Measurements from ENCODE around the gene GABBR2.

DNA sequence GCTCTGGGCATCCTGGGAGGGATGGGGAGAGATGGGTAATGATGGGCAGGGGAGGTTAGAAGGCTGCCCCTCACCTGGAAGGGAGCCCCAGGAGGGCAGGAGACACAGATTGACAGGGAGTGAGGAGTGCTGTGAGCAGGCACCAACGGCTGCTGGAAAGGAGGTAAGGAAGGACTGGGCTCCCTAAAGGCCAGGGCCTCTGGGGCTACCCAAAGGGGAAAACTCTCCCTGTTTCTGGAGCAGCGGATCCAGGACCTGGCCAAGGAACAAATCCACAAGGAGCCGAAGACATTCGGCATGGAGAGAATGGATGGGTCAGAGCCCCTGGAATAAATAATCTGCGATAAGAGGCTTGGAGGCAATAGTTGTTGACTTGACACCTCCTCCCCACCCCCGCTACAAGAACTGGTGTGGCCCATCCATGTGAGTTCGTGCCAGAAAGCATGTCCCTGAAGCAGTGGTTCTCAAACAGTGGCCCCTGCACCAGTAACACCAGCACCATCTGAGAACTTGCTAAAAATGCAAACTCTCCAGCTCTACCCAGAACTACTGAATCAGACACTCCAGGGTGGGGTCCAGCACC lies 208.3 kb downstream of the GABBR2 start:
- TF ChIP-seq, protein P1, sequence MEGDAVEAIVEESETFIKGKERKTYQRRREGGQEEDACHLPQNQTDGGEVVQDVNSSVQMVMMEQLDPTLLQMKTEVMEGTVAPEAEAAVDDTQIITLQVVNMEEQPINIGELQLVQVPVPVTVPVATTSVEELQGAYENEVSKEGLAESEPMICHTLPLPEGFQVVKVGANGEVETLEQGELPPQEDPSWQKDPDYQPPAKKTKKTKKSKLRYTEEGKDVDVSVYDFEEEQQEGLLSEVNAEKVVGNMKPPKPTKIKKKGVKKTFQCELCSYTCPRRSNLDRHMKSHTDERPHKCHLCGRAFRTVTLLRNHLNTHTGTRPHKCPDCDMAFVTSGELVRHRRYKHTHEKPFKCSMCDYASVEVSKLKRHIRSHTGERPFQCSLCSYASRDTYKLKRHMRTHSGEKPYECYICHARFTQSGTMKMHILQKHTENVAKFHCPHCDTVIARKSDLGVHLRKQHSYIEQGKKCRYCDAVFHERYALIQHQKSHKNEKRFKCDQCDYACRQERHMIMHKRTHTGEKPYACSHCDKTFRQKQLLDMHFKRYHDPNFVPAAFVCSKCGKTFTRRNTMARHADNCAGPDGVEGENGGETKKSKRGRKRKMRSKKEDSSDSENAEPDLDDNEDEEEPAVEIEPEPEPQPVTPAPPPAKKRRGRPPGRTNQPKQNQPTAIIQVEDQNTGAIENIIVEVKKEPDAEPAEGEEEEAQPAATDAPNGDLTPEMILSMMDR (IDR thresholded peaks at IDR 0.05) = no peak
- TF ChIP-seq POLR2A (IDR thresholded peaks at IDR 0.05) = no peak

All from breast epithelium (tissue), 3 donors.